OCI-LY1 (cell line): ENCODE data around the gene SCYGR3.

ENCODE experiments used
- EZH2 ChIP-seq: fragments of 200-600 bp; sonication (generic), shearing (Covaris generic); IDR thresholded peaks from 2 replicates; pipeline ENCODE4 v1.8.0; 2017; ENCODE audit warnings: borderline replicate concordance, mixed run types, mild to moderate bottlenecking, antibody characterized with exemption, low read length, moderate library complexity, mixed read lengths
- TF ChIP-seq, protein P1 (sequence below): fragments of 200-600 bp; sonication (generic), shearing (Covaris generic); IDR thresholded peaks from 2 replicates; pipeline ENCODE4 v1.5.1; 2017; ENCODE audit warnings: mild to moderate bottlenecking, antibody characterized with exemption, low read length, moderate library complexity, mixed read lengths

DNA sequence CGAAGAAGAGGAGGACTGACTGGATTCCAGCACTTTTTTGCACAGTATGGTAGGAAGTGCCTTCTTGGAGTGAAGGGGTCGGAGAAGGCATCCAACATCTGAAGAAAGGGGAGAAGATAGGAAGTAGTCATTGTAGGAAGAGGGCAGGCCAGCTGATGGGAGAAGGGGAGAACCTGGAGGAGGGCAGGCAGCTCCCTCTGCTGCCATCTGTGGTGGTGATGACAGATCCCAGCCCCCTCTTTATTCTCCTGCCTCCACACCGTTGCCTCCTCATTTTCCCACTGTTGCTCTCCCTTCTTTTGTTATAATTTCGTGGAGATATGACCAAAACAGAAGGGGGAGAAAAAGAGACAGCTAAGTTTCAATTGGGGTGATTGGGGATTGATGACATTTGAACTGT, 18.8 kb downstream of the SCYGR3 start:
- TF ChIP-seq, protein P1, sequence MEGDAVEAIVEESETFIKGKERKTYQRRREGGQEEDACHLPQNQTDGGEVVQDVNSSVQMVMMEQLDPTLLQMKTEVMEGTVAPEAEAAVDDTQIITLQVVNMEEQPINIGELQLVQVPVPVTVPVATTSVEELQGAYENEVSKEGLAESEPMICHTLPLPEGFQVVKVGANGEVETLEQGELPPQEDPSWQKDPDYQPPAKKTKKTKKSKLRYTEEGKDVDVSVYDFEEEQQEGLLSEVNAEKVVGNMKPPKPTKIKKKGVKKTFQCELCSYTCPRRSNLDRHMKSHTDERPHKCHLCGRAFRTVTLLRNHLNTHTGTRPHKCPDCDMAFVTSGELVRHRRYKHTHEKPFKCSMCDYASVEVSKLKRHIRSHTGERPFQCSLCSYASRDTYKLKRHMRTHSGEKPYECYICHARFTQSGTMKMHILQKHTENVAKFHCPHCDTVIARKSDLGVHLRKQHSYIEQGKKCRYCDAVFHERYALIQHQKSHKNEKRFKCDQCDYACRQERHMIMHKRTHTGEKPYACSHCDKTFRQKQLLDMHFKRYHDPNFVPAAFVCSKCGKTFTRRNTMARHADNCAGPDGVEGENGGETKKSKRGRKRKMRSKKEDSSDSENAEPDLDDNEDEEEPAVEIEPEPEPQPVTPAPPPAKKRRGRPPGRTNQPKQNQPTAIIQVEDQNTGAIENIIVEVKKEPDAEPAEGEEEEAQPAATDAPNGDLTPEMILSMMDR, result no peak
- no peak for TF ChIP-seq EZH2
